ENCODE results near the gene WWOX.

- TF ChIP-seq CTCF (IDR thresholded peaks at IDR 0.05) = no peak
- no peak for TF ChIP-seq EZH2 (IDR thresholded peaks at IDR 0.05; ENCODE audit: borderline replicate concordance, insufficient read depth, low read depth, low read length, poor library complexity, severe bottlenecking)
Observed at GRCh38 chr16:78480588-78480987, 381.1 kb downstream of the WWOX start.
